ENCODE data around the gene CDCA4.

- TF ChIP-seq EZH2phosphoT487 (IDR thresholded peaks at IDR 0.05; ENCODE audit: borderline replicate concordance, low read length) = no peak
- TF ChIP-seq CTCF (IDR thresholded peaks at IDR 0.05; ENCODE audit: low read depth, low read length, poor library complexity, severe bottlenecking) = no peak
Measured at GRCh38 chr14:104993306-104993705, 27.6 kb downstream of the CDCA4 start.
